Measurements from ENCODE around the gene LIN28B.

DNA sequence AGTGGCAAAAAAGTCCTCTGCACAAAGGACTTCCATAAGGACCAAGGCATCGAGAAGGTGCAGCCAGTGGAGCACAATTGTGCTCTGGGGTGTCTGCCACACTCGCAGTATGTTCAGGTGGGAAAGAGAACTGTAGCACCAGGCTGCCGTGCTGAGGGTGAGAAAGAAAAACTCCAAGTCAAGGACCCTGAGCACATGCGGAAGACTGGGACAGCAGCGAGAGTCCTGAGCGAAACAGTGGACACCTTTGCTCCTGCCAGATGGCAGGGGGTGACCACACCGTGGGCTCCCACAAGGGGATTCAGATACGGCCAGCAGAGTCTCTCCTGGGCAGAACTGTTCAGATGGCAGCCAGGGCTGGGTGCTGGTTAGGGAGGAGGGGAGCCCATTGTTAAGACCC, 149.4 kb downstream of the LIN28B start:
- TF ChIP-seq POLR2A (IDR thresholded peaks at IDR 0.05; ENCODE audit: low read length): no peak
- no peak for TF ChIP-seq GATA1 (IDR thresholded peaks at IDR 0.05; ENCODE audit: low read depth, low read length)

Data from erythroblast (primary cell).